ENCODE results near the gene GRIP2.
A peak's percentile ranks its signal among the peaks of the same experiment; 100 is the strongest.

GRIP2 gene

GRCh38 chr3:14467814-14468620, 72.1 kb downstream of the GRIP2 start:
- peak in 1 of 2 donors; percentile 26 for DNase-seq (ENCODE audit: low read depth in 2 of 2)

DNA sequence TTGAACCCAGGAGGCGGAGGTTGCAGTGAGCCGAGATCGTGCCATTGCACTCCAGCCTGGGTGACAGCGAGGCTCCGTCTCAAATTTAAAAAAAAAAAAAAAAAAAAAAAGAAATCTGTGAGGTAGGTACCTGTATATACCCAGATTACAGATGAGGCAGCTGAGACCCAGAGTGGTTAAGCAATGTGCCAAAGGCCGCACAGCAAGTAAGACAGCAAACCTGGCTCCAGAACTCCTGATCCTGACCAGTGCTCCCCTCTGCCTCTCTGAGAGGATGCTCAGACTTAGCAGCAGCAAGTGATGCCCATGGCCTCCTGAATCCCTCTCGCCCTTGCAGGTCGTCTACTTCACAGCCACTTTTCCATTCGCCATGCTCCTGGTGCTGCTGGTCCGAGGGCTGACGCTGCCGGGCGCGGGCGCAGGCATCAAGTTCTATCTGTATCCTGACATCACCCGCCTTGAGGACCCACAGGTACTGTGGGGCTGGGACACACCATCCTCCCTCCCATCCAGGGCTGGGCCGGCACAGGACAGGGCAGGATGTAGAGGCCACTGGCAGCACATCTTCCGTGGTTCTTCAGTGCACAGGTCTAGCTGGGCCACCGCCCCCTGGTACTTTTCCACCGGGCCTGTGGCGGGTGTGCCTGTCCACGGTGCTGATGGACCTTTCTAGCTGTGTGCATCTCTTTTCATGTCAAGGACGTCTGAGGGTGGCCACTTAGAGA, 73.8 kb downstream of the GRIP2 start:
- no peak for DNase-seq (ENCODE audit: low read depth in 2 of 2)

- no peak for DNase-seq (ENCODE audit: low read depth in 2 of 2)
These were observed 74.7 kb downstream of the GRIP2 start for GRCh38 chr3:14465425-14465824.

DNA sequence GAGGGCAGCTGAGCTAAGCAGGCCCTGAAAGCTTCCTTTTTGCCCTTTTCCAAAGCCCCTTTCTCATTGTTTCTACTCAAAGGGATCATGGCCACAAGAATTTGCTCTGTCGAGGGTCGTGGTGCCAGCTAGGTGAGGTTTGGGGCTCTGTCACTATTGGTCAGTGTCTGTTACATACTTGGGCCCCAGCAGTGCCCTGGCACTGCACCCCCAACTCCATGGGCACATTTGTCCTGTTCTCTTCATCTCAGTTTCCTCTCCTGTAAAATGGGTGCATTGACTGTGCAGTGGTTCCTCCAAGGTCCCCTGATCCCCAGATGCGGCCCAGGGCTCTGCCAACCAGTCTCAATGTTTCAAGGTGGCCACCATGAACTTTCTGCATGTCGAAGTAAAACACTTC, 75.6 kb downstream of the GRIP2 start:
- DNase-seq (ENCODE audit: low read depth in 2 of 2) = no peak

- DNase-seq (ENCODE audit: low read depth in 2 of 2) = no peak
These were observed 76.0 kb downstream of the GRIP2 start for GRCh38 chr3:14464141-14464465.

DNA sequence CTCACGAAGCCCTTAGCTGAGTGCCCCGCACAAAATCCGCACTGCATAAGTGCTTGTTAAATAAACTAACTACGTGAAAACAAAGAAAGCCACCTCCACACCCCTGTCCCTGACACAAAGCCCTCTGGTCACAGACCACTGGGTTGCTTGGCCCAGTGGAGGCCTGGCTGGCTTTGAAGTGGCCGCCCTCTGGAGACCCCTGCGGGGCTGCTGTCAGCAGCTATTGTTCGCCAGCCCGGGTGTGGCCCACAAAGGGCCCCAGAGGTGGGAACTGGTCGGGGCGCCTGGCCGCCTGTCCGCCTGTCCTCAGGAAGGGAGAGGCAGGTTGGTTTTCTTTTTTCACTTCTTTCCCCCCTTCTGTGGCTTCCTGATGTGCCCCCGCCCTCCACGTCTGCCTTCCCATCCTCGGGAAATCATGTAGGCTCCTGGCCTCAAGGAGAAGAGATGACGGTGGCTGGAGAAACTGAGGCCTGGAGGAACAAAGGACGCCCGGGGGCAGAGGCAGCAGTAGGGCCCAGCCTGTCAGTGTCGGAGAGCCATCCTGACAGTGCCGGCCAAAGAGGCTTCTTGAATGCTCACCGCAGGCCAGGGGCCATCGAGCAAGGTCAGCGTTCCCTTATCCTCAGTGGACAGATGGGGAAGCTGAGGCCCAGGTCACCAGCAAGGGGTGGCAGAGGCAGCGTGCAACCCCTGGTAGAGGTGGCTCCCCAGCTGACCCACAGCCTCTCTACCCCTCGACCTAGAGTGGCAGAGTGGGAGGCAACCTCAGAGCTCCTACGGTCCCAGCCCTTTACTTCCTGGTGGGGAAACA, 76.6 kb downstream of the GRIP2 start:
- no peak for DNase-seq (ENCODE audit: low read depth in 2 of 2)

DNA sequence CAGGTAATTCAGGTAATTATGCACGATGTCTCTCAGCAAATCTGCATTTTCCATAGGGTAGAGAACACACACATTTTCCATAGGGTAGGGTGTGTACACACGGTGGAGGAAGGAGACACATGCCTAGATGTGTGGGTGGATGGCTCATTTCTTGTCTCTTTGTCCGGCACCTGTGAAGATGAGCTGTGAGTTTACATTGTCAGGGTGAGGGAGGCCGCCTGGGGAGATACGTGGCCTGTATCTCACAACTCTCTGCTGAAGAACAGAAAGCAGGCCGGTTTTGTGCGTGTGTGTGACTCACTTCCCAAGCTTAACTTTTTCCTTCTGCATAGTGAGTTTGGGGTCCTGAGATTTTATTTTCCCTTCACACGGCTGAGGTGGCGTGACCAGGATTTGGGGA, 77.4 kb downstream of the GRIP2 start:
- DNase-seq (ENCODE audit: low read depth in 2 of 2) = no peak

DNA sequence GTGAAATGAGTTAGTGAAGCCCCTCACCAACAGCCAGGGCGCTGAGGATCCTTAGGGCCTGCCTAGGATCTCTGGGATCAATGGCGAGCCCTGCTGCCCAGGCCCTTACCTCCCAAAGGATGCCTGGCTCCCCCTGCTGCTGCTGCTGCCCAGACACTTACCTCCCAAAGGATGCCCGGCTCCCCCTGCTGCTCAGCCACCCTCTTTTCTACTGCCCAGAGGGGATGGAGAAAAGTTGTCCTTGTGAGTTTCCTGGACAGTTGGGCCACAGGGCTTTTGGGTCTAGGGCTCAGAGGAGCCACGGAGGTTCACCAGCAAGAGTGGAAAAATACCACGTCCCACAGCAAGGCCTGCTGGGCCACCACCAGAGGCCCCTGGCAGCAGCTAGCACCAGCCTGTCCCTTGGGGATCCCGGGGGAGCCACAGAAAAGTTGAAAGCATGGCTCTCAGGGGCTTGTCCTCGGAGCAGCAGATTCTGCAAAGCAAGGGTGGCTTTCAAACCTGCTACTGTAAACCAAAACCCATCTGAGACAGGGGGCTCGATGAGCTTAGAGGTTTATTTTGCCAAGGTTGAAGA, 78.3 kb downstream of the GRIP2 start:
- DNase-seq (ENCODE audit: low read depth in 2 of 2) = peak; percentile 17 to 23

- no peak for DNase-seq (ENCODE audit: low read depth in 2 of 2)
These were observed 79.0 kb downstream of the GRIP2 start for GRCh38 chr3:14461006-14461747.

DNA sequence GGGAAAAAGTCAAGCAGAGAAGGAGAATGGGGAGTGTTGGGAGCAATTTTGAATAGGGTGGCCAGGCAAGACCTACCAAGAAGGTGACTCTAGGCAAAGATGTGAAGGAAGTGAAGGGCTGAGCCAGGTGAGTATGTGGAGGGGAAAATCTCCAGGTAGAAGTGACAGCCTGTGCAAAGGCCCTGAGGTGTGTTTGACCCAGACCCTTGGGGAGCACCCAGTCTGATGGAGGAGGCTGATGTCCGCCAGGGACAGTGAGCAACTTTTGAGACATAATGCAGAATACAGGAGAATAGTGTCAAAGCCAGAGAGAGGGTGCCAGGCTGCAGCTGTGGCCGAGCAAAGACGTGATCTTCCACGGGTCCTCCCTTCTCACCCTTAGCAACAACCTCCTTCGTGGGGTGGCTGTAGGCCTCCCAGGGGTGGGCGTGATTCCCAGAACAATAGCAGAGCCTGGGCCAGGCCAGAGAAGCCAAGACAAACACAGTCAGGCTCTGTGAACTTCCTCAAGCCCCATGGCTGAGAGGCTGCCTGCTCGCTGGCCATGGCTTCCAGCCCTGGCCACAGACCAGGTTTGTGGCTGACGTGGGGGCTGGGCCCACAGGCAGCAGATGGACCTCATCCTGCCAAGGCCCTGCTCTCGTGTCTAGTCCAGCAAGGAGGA, 79.7 kb downstream of the GRIP2 start:
- no peak for DNase-seq (ENCODE audit: low read depth in 2 of 2)

- DNase-seq (ENCODE audit: low read depth in 2 of 2) = no peak
These were observed 80.4 kb downstream of the GRIP2 start for GRCh38 chr3:14459787-14460186.

DNA sequence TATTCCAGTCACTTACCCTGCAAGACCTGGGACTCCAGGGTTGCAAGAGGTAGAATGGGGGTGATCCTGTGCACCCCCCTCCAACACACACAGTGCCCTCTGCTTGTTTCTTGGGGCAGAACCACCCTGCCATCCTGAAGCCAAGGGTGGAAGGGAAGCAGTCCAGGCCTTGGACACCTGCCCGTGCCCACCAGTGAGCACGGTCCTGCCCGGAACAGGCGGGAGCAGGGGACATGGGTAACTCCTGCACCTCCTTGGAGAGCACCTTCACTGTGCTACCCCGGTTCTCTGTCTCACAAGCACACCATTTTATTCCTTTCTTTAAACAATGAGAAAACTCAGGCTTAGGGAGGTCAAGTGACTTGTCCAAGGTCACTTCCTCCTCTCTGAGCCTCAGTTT, 80.8 kb downstream of the GRIP2 start:
- DNase-seq (ENCODE audit: low read depth in 2 of 2) = no peak

DNA sequence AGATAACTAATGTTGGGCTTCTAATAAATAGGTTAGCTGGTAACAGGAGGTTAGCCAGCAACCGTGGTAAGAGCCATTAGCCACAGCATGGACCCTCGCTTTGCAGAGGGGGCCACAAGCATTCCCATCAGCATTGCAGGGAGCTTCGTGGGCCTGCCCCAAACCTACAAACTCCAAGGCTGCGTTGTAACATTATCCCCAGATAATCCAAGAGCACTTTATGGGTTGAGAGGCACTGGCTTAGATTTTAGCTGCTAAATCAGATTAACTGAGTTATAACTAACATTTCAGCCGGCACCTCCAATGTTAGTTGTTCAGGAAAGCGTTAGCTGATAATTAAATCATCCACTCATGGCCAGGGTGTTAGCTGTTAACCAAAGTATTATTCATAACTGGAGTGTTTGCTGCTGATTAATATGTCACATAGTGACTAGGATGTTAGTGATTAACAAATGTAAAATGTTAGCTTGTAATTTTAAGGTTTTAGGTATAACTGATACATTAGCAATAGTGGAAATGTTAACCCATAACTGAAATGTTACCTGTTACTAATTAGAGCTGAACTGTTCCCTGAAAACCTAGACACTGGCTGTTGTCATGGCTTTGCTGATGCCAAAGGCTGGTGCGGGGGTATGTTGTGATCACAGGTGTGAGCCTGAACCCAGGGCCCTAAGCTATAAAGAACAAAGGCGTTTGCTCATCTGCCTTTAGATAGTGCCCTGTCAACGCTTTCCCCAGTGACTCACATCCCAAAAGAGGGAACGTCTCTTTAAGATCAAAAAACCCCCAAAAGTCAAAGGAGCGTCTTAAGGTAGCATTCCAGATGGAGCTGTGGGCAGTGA, 81.5 kb downstream of the GRIP2 start:
- no peak for DNase-seq (ENCODE audit: low read depth in 2 of 2)

GRCh38 chr3:14457999-14458398, 82.1 kb downstream of the GRIP2 start:
- DNase-seq (ENCODE audit: low read depth in 2 of 2) = no peak

GRCh38 chr3:14457481-14457880, 82.7 kb downstream of the GRIP2 start:
- no peak for DNase-seq (ENCODE audit: low read depth in 2 of 2)

- no peak for DNase-seq (ENCODE audit: low read depth in 2 of 2)
These were observed 83.3 kb downstream of the GRIP2 start for GRCh38 chr3:14456794-14457193.

GRCh38 chr3:14455571-14456317, 84.4 kb downstream of the GRIP2 start:
- DNase-seq (ENCODE audit: low read depth in 2 of 2) = no peak

- no peak for DNase-seq (ENCODE audit: low read depth in 2 of 2)
These were observed 85.4 kb downstream of the GRIP2 start for GRCh38 chr3:14454639-14455310.

Measured in stimulated activated CD4-positive, alpha-beta T cell treated with anti-CD3 and anti-CD28 coated beads, Interleukin-1b, Interleukin-23, amount 100 ng/mL, for 1 hour (primary cell).